Panc1 (cell line): ENCODE data around the gene PLCB1. TPM values are rescaled to one million over a fixed set of nuclear protein-coding genes. Genes with fewer than 3 reads are reported as not detected.

Source experiments
- ATAC-seq: fragments of 200-7000 bp; cut with Tn5 transposase; 2 replicates; pipeline ENCODE4 v1.9.1; 2020; ENCODE audit warnings: mild to moderate bottlenecking, moderate library complexity
- BruUV-seq: library from RNA; stranded (reverse); fragments of 400-500 nt; replicated peaks from 2 replicates; lab custom pipeline; 2021; lab: Mats Ljungman, UMichigan
- CTCF ChIA-PET: fragments of 300-600 bp; sonication (Branson Sonifier 250); formaldehyde crosslinking; loops from one replicate; lab custom pipeline; 2022; ENCODE audit warnings: antibody characterized with exemption; lab: Charles Lee
- POLR2A ChIA-PET: fragments of 300-600 bp; sonication (Branson Sonifier 250); formaldehyde crosslinking; loops from one replicate; lab custom pipeline; 2022; ENCODE audit warnings: antibody characterized with exemption; lab: Charles Lee
- DNase-seq: peaks from one replicate; pipeline ENCODE4 v3.0.0-alpha.2; 2010; ENCODE audit warnings: low read depth, low spot score
- H3K27ac ChIP-seq: 2 replicates; pipeline ENCODE4 v1.5.1; 2011; ENCODE audit warnings: mild to moderate bottlenecking, low read length, inconsistent platforms
- H3K27me3 ChIP-seq: fragments of 200-500 bp; sonication (Bioruptor generic); 2 replicates; pipeline ENCODE4 v1.6.0; 2014; ENCODE audit warnings: low read length, inconsistent platforms; ENCODE audit not compliant: control insufficient read depth, insufficient read depth
- H3K36me3 ChIP-seq: fragments of 200-500 bp; sonication (Bioruptor generic); 2 replicates; pipeline ENCODE4 v1.5.1; 2014; ENCODE audit warnings: inconsistent platforms, mild to moderate bottlenecking, low read length, moderate library complexity; ENCODE audit not compliant: control insufficient read depth, insufficient read depth
- H3K4me1 ChIP-seq: 2 replicates; pipeline ENCODE4 v1.5.1; 2011; ENCODE audit warnings: inconsistent platforms, mild to moderate bottlenecking, low read length, moderate library complexity; ENCODE audit not compliant: control insufficient read depth, insufficient read depth
- H3K4me3 ChIP-seq, 2 experiments: 2 replicates each; pipeline ENCODE4 v1.5.1; 2011 to 2012; ENCODE audit warnings: low read depth in 2 of 2, low read length in 2 of 2, mild to moderate bottlenecking in 2 of 2, inconsistent platforms in 1 of 2, moderate library complexity in 1 of 2
- H3K9me3 ChIP-seq: fragments of 200-500 bp; sonication (Bioruptor generic); 2 replicates; pipeline ENCODE4 v1.5.1; 2014; ENCODE audit warnings: low read depth, mild to moderate bottlenecking, inconsistent platforms, low read length, moderate library complexity; ENCODE audit not compliant: control insufficient read depth, insufficient read depth
- POLR2AphosphoS5 ChIP-seq: IDR thresholded peaks from 2 replicates; pipeline ENCODE4 v1.6.1; 2012; ENCODE audit warnings: mild to moderate bottlenecking, low read depth, low read length, moderate library complexity
- REST ChIP-seq, 2 experiments: IDR thresholded peaks; 2 replicates each; pipeline ENCODE4 v1.6.1; 2011 to 2012; ENCODE audit warnings: low read depth in 2 of 2, control low read depth in 1 of 2, low read length in 1 of 2, mild to moderate bottlenecking in 1 of 2, moderate library complexity in 1 of 2; ENCODE audit not compliant: insufficient read depth in 1 of 2
- SIN3A ChIP-seq: IDR thresholded peaks from 2 replicates; pipeline ENCODE4 v1.6.1; 2012; ENCODE audit warnings: low read depth, mild to moderate bottlenecking, low read length, moderate library complexity, borderline replicate concordance; ENCODE audit not compliant: insufficient read depth
- TCF7L2 ChIP-seq: IDR thresholded peaks from 2 replicates; pipeline ENCODE4 v1.6.1; 2011; ENCODE audit warnings: mild to moderate bottlenecking, low read depth, low read length, inconsistent platforms
- in situ Hi-C: cut with HindIII; loops from 2 replicates; pipeline ENCODE4 v1.10.0; 2016; ENCODE audit warnings: low sequenced_read_pairs, low pct_unique_long_range_greater_than_20kb
- intact Hi-C: fragments of 100-400 bp; cut with micrococcal nuclease; formaldehyde crosslinking; loops from one replicate; pipeline ENCODE4 v1.10.0; 2022; ENCODE audit not compliant: unreplicated experiment
- total RNA-seq: library from RNA; stranded (reverse); gene quantifications from one replicate; pipeline ENCODE4 v1.2.1, GENCODE V29; 2021; ENCODE audit not compliant: unreplicated experiment
- TF ChIP-seq, protein P1 (sequence below): fragments of 450-650 bp; IDR thresholded peaks from 2 replicates; pipeline ENCODE4 v1.5.1; 2017; ENCODE audit warnings: mild to moderate bottlenecking

Gene PLCB1
- total RNA-seq, 1 experiment from 2014 or later = 0.59 TPM

DNA sequence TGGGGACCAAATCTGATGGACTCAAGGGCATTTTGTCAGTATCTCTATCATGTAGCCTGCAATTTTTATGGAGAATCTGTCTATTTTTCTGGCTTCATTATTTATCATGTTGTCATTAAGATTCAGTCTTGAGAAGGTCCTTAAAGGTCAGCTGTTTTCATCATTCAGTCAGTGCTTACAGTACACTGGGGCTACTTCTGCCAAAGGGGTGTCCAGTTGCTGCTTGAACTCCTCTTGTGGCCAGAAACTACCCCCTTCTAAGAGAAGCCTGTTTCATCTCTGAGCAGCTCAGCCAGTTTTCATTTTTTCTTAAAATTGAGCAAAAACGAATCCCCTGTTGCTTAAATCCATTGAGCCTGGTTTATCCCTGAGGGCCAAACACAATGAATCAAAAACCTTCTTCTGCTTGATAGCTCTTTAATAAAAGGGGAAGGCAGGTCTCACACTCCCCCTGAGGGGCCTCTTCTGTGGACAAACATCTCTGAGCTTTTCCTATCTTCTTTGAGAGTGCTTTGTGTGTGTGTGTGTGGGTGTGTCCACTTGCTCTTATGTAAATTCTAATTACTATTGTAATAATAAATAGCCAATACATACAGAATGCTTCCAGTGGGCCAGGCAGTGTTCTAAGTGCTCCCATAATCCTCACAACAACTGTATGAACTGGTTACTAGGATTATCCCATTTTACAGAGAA is 172.2 kb downstream of the PLCB1 start:
- Histone ChIP-seq H3K4me1 (no peaks in the 10 kb centered on the region), H3K4me3 (no peak overlapping the region), H3K9me3 (no peaks in the 10 kb centered on the region), H3K36me3 (no peaks in the 10 kb centered on the region), H3K27me3 (no peaks in the 10 kb centered on the region), H3K27ac (no peak overlapping the region)
- TF ChIP-seq REST (IDR thresholded peaks at IDR 0.05; ENCODE audit: insufficient read depth in 1 of 2, low read depth in 2 of 2, low read length in 1 of 2) (no peak), SIN3A (no peak), POLR2AphosphoS5 (no peak), TCF7L2 (no peak)
- TF ChIP-seq, protein P1, sequence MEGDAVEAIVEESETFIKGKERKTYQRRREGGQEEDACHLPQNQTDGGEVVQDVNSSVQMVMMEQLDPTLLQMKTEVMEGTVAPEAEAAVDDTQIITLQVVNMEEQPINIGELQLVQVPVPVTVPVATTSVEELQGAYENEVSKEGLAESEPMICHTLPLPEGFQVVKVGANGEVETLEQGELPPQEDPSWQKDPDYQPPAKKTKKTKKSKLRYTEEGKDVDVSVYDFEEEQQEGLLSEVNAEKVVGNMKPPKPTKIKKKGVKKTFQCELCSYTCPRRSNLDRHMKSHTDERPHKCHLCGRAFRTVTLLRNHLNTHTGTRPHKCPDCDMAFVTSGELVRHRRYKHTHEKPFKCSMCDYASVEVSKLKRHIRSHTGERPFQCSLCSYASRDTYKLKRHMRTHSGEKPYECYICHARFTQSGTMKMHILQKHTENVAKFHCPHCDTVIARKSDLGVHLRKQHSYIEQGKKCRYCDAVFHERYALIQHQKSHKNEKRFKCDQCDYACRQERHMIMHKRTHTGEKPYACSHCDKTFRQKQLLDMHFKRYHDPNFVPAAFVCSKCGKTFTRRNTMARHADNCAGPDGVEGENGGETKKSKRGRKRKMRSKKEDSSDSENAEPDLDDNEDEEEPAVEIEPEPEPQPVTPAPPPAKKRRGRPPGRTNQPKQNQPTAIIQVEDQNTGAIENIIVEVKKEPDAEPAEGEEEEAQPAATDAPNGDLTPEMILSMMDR = no peak
- ChIA-PET POLR2A (no interaction called here), CTCF (no interaction called here)
- intact Hi-C loops (no loop called here), in situ Hi-C loops (no loop called here)
- ATAC-seq (no peak), DNase-seq (no peak)
- no TSS peak for BruUV-seq

DNA sequence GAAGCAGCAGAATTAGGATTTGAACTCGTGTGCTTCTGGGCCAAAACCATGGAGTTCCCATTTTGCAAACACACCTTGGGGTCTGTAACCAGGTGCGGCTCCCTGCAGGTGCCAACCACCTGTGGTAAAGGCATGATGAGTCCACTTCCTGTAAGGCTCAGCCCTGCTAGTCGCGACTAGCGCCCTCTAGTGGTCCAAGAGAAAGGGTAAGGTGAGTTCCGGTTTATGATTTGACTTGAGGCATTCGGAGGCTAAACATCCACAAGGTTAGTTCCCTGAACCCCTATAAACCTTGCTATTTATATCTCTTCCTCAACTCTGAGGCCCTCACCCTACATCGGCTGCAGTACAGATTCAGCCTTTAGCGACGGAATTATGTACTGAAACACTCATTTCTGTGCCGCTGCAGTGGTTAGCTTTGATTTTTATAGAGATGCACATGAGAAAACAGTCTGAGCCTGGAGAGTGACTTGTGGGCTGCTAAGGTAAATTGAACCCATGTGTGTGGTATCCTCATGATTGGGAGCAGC is 173.4 kb downstream of the PLCB1 start:
- intact Hi-C loops (no loop called here), in situ Hi-C loops (no loop called here)
- no TSS peak for BruUV-seq
- Histone ChIP-seq H3K4me3 (no peak overlapping the region), H3K27ac (no peak overlapping the region), H3K36me3 (no peaks in the 10 kb centered on the region), H3K27me3 (no peaks in the 10 kb centered on the region), H3K9me3 (no peaks in the 10 kb centered on the region), H3K4me1 (no peaks in the 10 kb centered on the region)
- POLR2A ChIA-PET = no interaction called here
- TF ChIP-seq POLR2AphosphoS5 = no peak
- no peak for TF ChIP-seq REST (IDR thresholded peaks at IDR 0.05; ENCODE audit: insufficient read depth in 1 of 2, low read depth in 2 of 2, low read length in 1 of 2)
- TF ChIP-seq, protein P1 = peak; percentile 60
- no peak for TF ChIP-seq SIN3A
- no peak for TF ChIP-seq TCF7L2
- ATAC-seq (no peak), DNase-seq (no peak)
- CTCF ChIA-PET = no interaction called here
